T-cell (primary cell): Measurements from ENCODE around the gene TUBB2A. TPM values are rescaled to one million over a fixed set of nuclear protein-coding genes. Genes with fewer than 3 reads are reported as not detected.
"Not testable (repeated sequence)": the region's sequence is repeated elsewhere in the genome, so short reads cannot be mapped to it uniquely, and the experiment has no call there.

Experiments
- ATAC-seq, 4 experiments: fragments of 200-7000 bp in 3 of 4; fragments of 150-1000 bp in 1 of 4; cut with Tn5 transposase; replicated peaks in 1 of 4; 1 replicate in 3 of 4; 2 replicates in 1 of 4; pipeline ENCODE4 v1.10.0; 2021; ENCODE audit warnings: moderate library complexity in 3 of 4, mild to moderate bottlenecking in 2 of 4, moderate number of reproducible peaks in 1 of 4
- CTCF ChIA-PET, 2 donors: fragments of 300-600 bp; sonication (Branson Sonifier 250); formaldehyde crosslinking; loops; one replicate each; lab custom pipeline; 2022; ENCODE audit warnings: antibody characterized with exemption in 2 of 2; lab: Charles Lee
- POLR2A ChIA-PET, 2 donors: fragments of 300-600 bp; sonication (Branson Sonifier 250); formaldehyde crosslinking; loops; one replicate each; lab custom pipeline; 2022; ENCODE audit warnings: antibody characterized with exemption in 2 of 2; lab: Charles Lee
- DNase-seq, 35 experiments: peaks; one replicate each; pipeline versions ENCODE4 v3.0.0 to v3.0.0-alpha.2; 2013 to 2023
- H3K27ac ChIP-seq: one replicate; pipeline ENCODE4 v1.5.1; 2013; ENCODE audit warnings: low read length
- H3K27me3 ChIP-seq, 2 experiments: replicated peaks in 1 of 2; 1 replicate in 1 of 2; 2 replicates in 1 of 2; pipeline versions ENCODE4 v1.6.1 to v1.7.0; 2013; ENCODE audit warnings: low read length in 1 of 2, mixed read lengths in 1 of 2; ENCODE audit not compliant: control insufficient read depth in 2 of 2, insufficient read depth in 2 of 2; ENCODE audit errors: extremely low read depth in 1 of 2
- H3K36me3 ChIP-seq, 2 donors: 1 replicate in 1 of 2; 2 replicates in 1 of 2; pipeline versions ENCODE4 v1.6.1 to v1.7.0; 2013; ENCODE audit warnings: low read length in 1 of 2; ENCODE audit not compliant: control insufficient read depth in 2 of 2, insufficient read depth in 1 of 2; ENCODE audit errors: extremely low read depth in 1 of 2
- H3K4me1 ChIP-seq, 2 experiments: 1 replicate in 1 of 2; 2 replicates in 1 of 2; pipeline versions ENCODE4 v1.6.1 to v1.7.0; 2013; ENCODE audit warnings: low read length in 2 of 2, mixed read lengths in 1 of 2; ENCODE audit not compliant: insufficient read depth in 2 of 2, control insufficient read depth in 1 of 2; ENCODE audit errors: extremely low read depth in 1 of 2
- H3K4me3 ChIP-seq, 2 donors: 1 replicate in 1 of 2; 2 replicates in 1 of 2; pipeline versions ENCODE4 v1.5.1 to v1.7.0; 2013; ENCODE audit warnings: mild to moderate bottlenecking in 2 of 2, low read length in 1 of 2, moderate library complexity in 1 of 2; ENCODE audit not compliant: control insufficient read depth in 1 of 2; ENCODE audit errors: extremely low read depth in 1 of 2
- H3K9me3 ChIP-seq: 2 replicates; pipeline ENCODE4 v1.7.0; 2013
- H3K27ac Mint-ChIP-seq, 2 donors: one replicate each; pipeline ENCODE4 v1.8.0; 2020 to 2021; ENCODE audit warnings: mild to moderate bottlenecking in 2 of 2, mixed read lengths in 2 of 2
- H3K27me3 Mint-ChIP-seq, 2 donors: one replicate each; pipeline ENCODE4 v1.8.0; 2021 to 2022; ENCODE audit warnings: mixed read lengths in 2 of 2
- H3K36me3 Mint-ChIP-seq: one replicate; pipeline ENCODE4 v1.8.0; 2021; ENCODE audit warnings: mixed read lengths
- H3K4me1 Mint-ChIP-seq, 3 donors: one replicate each; pipeline ENCODE4 v1.8.0; 2020 to 2022; ENCODE audit warnings: mixed read lengths in 3 of 3, mild to moderate bottlenecking in 1 of 3
- H3K4me3 Mint-ChIP-seq, 3 donors: one replicate each; pipeline ENCODE4 v1.8.0; 2020 to 2022; ENCODE audit warnings: mild to moderate bottlenecking in 3 of 3, mixed read lengths in 3 of 3, moderate library complexity in 3 of 3
- H3K9me3 Mint-ChIP-seq, 3 donors: one replicate each; pipeline ENCODE4 v1.8.0; 2020 to 2022; ENCODE audit warnings: mixed read lengths in 3 of 3
- WGBS: methylation state at CpG from one replicate; pipeline ENCODE4 v1.1.5; 2013; ENCODE audit warnings: missing lambda C conversion rate; ENCODE audit not compliant: insufficient coverage; 5-methylcytosine and 5-hydroxymethylcytosine counted together
- total RNA-seq, 35 experiments: library from RNA in 6 of 35; stranded (reverse) in 6 of 35; fragments of 120-200 nt in 1 of 35; gene quantifications; one replicate each; pipeline versions ENCODE4 v1.2.1 to v1.2.4 and lab custom pipeline; 2013 to 2026

Gene TUBB2A
- total RNA-seq, 5 donors from 2014 or later (not counting 1 experiment from before 2014, with no cell fraction given) = 4.5 to 34.7 (median 9.6) TPM

GRCh38 chr6:3188262-3188661 lies 30.9 kb upstream of the TUBB2A start:
- no peak overlapping the region for H3K27ac Mint-ChIP-seq
- CTCF ChIA-PET = no interaction called here
- Histone ChIP-seq H3K4me3 (no peak overlapping the region), H3K27me3 (peaks cover 0 to 22% of the 10 kb centered on the region in 2 experiments), H3K36me3 (no peaks in the 10 kb centered on the region), H3K27ac (no peak overlapping the region), H3K4me1 (no peaks in the 10 kb centered on the region), H3K9me3 (no peaks in the 10 kb centered on the region)
- no peak for ATAC-seq
- H3K27me3 Mint-ChIP-seq = peaks cover 14 to 20% of the 10 kb centered on the region in 2 donors
- WGBS = no CpG with 5 or more reads among the region's 7 CpGs
- H3K36me3 Mint-ChIP-seq = no peaks in the 10 kb centered on the region
- DNase-seq = no peak
- H3K4me1 Mint-ChIP-seq = no peaks in the 10 kb centered on the region
- no peaks in the 10 kb centered on the region for H3K9me3 Mint-ChIP-seq
- H3K4me3 Mint-ChIP-seq = no peak overlapping the region
- POLR2A ChIA-PET = no interaction called here

GRCh38 chr6:3186974-3187382 lies 29.6 kb upstream of the TUBB2A start:
- Histone ChIP-seq H3K36me3 (no peaks in the 10 kb centered on the region), H3K27ac (no peak overlapping the region), H3K9me3 (no peaks in the 10 kb centered on the region), H3K4me1 (no peaks in the 10 kb centered on the region), H3K27me3 (peaks cover 0 to 21% of the 10 kb centered on the region in 2 experiments), H3K4me3 (no peak overlapping the region)
- ChIA-PET POLR2A (no interaction called here), CTCF (interaction anchor here in 1 of 2 donors (0.5 kb wide), 1 partner anchor 60 kb away, joined by 9 read pairs; no protein-coding TSS in a partner anchor)
- no peak for DNase-seq
- 86% methylated on average over 1 of the region's 3 CpGs for WGBS
- Mint-ChIP-seq H3K27me3 (peaks cover 14 to 23% of the 10 kb centered on the region in 2 donors), H3K36me3 (no peaks in the 10 kb centered on the region), H3K9me3 (no peaks in the 10 kb centered on the region), H3K4me1 (no peaks in the 10 kb centered on the region), H3K4me3 (no peak overlapping the region), H3K27ac (no peak overlapping the region)
- no peak for ATAC-seq

GRCh38 chr6:3183066-3183465 lies 25.7 kb upstream of the TUBB2A start:
- no peaks in the 10 kb centered on the region for H3K4me1 ChIP-seq
- 90% methylated on average over 4 of the region's 4 CpGs for WGBS
- H3K36me3 ChIP-seq = no peaks in the 10 kb centered on the region
- ATAC-seq (no peak), DNase-seq (no peak)
- Mint-ChIP-seq H3K27me3 (peaks cover 22 to 28% of the 10 kb centered on the region in 2 donors), H3K36me3 (no peaks in the 10 kb centered on the region), H3K27ac (no peak overlapping the region), H3K4me1 (peaks cover 0 to 2% (median 0%) of the 10 kb centered on the region in 3 donors), H3K9me3 (no peaks in the 10 kb centered on the region), H3K4me3 (no peak overlapping the region)
- ChIA-PET CTCF (interaction anchor here in 1 of 2 donors (0.7 kb wide), 2 partner anchors 12 to 97 kb away, joined by 3 read pairs; no protein-coding TSS in a partner anchor), POLR2A (no interaction called here)
- no peak overlapping the region for H3K4me3 ChIP-seq
- H3K9me3 ChIP-seq = no peaks in the 10 kb centered on the region
- H3K27ac ChIP-seq = no peak overlapping the region
- peaks cover 0 to 17% of the 10 kb centered on the region in 2 experiments for H3K27me3 ChIP-seq

GRCh38 chr6:3181105-3181504 lies 23.8 kb upstream of the TUBB2A start:
- no peak overlapping the region for H3K4me3 ChIP-seq
- ATAC-seq (no peak), DNase-seq (no peak)
- no peaks in the 10 kb centered on the region for H3K4me1 ChIP-seq
- H3K27me3 ChIP-seq = peaks cover 0 to 13% of the 10 kb centered on the region in 2 experiments
- Mint-ChIP-seq H3K9me3 (no peaks in the 10 kb centered on the region), H3K27ac (no peak overlapping the region), H3K4me1 (peaks cover 0 to 4% (median 2%) of the 10 kb centered on the region in 3 donors), H3K36me3 (no peaks in the 10 kb centered on the region), H3K27me3 (peaks cover 22 to 28% of the 10 kb centered on the region in 2 donors), H3K4me3 (no peak overlapping the region)
- no peaks in the 10 kb centered on the region for H3K36me3 ChIP-seq
- 100% methylated on average over 1 of the region's 2 CpGs for WGBS
- H3K27ac ChIP-seq = no peak overlapping the region
- ChIA-PET POLR2A (no interaction called here), CTCF (no interaction called here)
- H3K9me3 ChIP-seq = no peaks in the 10 kb centered on the region

DNA sequence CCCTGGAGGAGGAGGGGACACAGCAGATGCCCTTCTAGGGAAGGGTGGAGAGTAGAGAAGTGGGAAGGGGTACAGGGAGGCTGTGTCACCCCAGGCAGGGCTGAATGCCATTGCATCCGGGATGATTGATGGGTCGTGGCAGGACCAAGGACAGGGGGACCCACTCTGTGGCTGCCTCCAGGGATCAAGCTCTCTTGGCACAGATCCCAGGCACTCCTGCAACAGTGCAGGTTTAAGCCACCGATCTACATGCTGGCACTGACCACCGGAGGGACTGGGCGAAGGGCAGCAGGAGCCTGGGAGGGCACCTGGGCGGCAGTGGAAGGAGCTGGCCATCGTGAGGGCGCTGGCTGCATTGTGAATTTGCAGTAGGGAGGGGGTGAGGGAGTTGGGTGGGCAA lies 22.6 kb upstream of the TUBB2A start:
- H3K27me3 ChIP-seq = peaks cover 0 to 18% of the 10 kb centered on the region in 2 experiments
- H3K4me1 Mint-ChIP-seq, DNase-seq, POLR2A ChIA-PET, H3K36me3 ChIP-seq, CTCF ChIA-PET, H3K4me1 ChIP-seq, H3K4me3 ChIP-seq, H3K27ac ChIP-seq, H3K9me3 Mint-ChIP-seq, H3K36me3 Mint-ChIP-seq, H3K9me3 ChIP-seq: not testable (repeated sequence)
- peaks cover 15 to 26% of the 10 kb centered on the region in 2 donors for H3K27me3 Mint-ChIP-seq
- no CpG with 5 or more reads among the region's 8 CpGs for whole genome bisulfite sequencing
- peak in 1 of 4 experiments; percentile 43 for ATAC-seq
- peak overlapping the region; percentile 50 to 69 (median 62) for H3K4me3 Mint-ChIP-seq
- peak overlapping the region; percentile 44 to 80 for H3K27ac Mint-ChIP-seq

DNA sequence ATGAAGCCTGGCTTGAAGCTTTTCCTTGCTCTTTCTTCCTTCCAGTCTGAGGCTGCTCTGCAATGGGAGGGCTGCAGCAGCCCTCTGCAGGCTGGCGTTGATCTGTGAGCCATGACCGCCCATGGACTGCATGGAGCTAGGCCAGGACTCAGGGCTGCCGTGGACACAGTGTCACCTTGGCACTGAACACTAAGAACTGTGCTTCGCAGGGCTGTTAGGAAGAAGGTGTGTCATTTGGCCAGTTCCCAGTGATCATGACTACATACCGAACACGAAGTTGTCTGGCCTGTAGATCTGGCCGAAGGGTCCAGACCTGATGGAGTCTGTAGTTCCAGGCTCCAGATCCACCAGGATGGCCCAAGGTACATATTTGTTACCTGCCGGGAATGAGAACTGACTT lies 21.3 kb upstream of the TUBB2A start:
- DNase-seq, H3K36me3 ChIP-seq, H3K9me3 Mint-ChIP-seq, H3K4me1 ChIP-seq, H3K9me3 ChIP-seq, H3K4me1 Mint-ChIP-seq, ATAC-seq, H3K36me3 Mint-ChIP-seq, H3K4me3 ChIP-seq, CTCF ChIA-PET, H3K27ac ChIP-seq, POLR2A ChIA-PET, H3K4me3 Mint-ChIP-seq, H3K27ac Mint-ChIP-seq: not testable (repeated sequence)
- WGBS = 90% methylated on average over 5 of the region's 8 CpGs
- H3K27me3 ChIP-seq = peaks cover 0 to 13% of the 10 kb centered on the region in 2 experiments
- peaks cover 8 to 19% of the 10 kb centered on the region in 2 donors for H3K27me3 Mint-ChIP-seq
